ENCODE results near the gene TYK2.

The TYK2 gene

GRCh38 chr19:10305139-10305806 is 75.1 kb downstream of the TYK2 start:
- no peak for DNase-seq
